Measurements from ENCODE around the gene TPCN1.

GRCh38 chr12:113347107-113347506 lies 125.8 kb downstream of the TPCN1 start:
- no peak for TF ChIP-seq CTCF (IDR thresholded peaks at IDR 0.05)
- no peak for TF ChIP-seq POLR2A (IDR thresholded peaks at IDR 0.05)
